Effector memory CD4-positive, alpha-beta T cell (primary cell): ENCODE measurements around the gene F2R.
"Not testable (repeated sequence)": the region's sequence is repeated elsewhere in the genome, so short reads cannot be mapped to it uniquely, and the experiment has no call there.

Source experiments
- DNase-seq, 3 donors: peaks; one replicate each; pipeline ENCODE4 v3.0.0-alpha.2; 2020
- H3K27ac ChIP-seq: 2 replicates; pipeline ENCODE4 v1.7.0; 2013; ENCODE audit warnings: mild to moderate bottlenecking, low read length, moderate library complexity; ENCODE audit not compliant: insufficient read depth, poor library complexity, severe bottlenecking
- H3K27me3 ChIP-seq: replicated peaks from 2 replicates; pipeline ENCODE4 v1.7.0; 2013; ENCODE audit warnings: mild to moderate bottlenecking, low read length; ENCODE audit not compliant: insufficient read depth, control insufficient read depth, poor library complexity, severe bottlenecking
- H3K36me3 ChIP-seq: 2 replicates; pipeline ENCODE4 v1.7.0; 2013; ENCODE audit warnings: mild to moderate bottlenecking, low read length, moderate library complexity; ENCODE audit not compliant: control insufficient read depth, insufficient read depth
- H3K4me1 ChIP-seq: 2 replicates; pipeline ENCODE4 v1.7.0; 2013; ENCODE audit warnings: low read length, mild to moderate bottlenecking; ENCODE audit not compliant: control insufficient read depth, insufficient read depth, poor library complexity, severe bottlenecking
- H3K4me3 ChIP-seq: 2 replicates; pipeline ENCODE4 v1.7.0; 2013; ENCODE audit warnings: low read length, low read depth, mild to moderate bottlenecking; ENCODE audit not compliant: insufficient read depth, poor library complexity, severe bottlenecking
- H3K9me3 ChIP-seq: 2 replicates; pipeline ENCODE4 v1.7.0; 2013; ENCODE audit warnings: mild to moderate bottlenecking, low read length, moderate library complexity; ENCODE audit not compliant: control insufficient read depth

F2R gene

GRCh38 chr5:76732405-76733048 is 16.6 kb downstream of the F2R start:
- H3K9me3 ChIP-seq, result no peaks in the 10 kb centered on the region
- no peaks in the 10 kb centered on the region for H3K4me1 ChIP-seq
- DNase-seq, result peak in 1 of 3 donors; percentile 14
- no peaks in the 10 kb centered on the region for H3K27me3 ChIP-seq
- H3K36me3 ChIP-seq, result no peaks in the 10 kb centered on the region
- H3K27ac ChIP-seq, result peak overlapping the region; percentile 30
- no peak overlapping the region for H3K4me3 ChIP-seq

GRCh38 chr5:76733049-76733417 is 17.1 kb downstream of the F2R start:
- no peaks in the 10 kb centered on the region for H3K36me3 ChIP-seq
- H3K4me1 ChIP-seq, result peaks cover 2% of the 10 kb centered on the region
- H3K4me3 ChIP-seq, result no peak overlapping the region
- peak; percentile 34 to 59 (median 48) for DNase-seq
- no peaks in the 10 kb centered on the region for H3K27me3 ChIP-seq
- peak overlapping the region; percentile 30 for H3K27ac ChIP-seq
- H3K9me3 ChIP-seq, result no peaks in the 10 kb centered on the region

GRCh38 chr5:76735762-76736545 is 20.0 kb downstream of the F2R start:
- DNase-seq, result no peak
- H3K27ac ChIP-seq, result no peak overlapping the region
- no peaks in the 10 kb centered on the region for H3K27me3 ChIP-seq
- peaks cover 7% of the 10 kb centered on the region for H3K4me1 ChIP-seq
- H3K4me3 ChIP-seq, result no peak overlapping the region
- no peaks in the 10 kb centered on the region for H3K9me3 ChIP-seq
- no peaks in the 10 kb centered on the region for H3K36me3 ChIP-seq

- no peak for DNase-seq
- Histone ChIP-seq H3K4me1 (peaks cover 7% of the 10 kb centered on the region), H3K4me3 (no peak overlapping the region), H3K27ac (no peak overlapping the region), H3K27me3 (no peaks in the 10 kb centered on the region), H3K9me3 (no peaks in the 10 kb centered on the region), H3K36me3 (no peaks in the 10 kb centered on the region)
These were observed 21.0 kb downstream of the F2R start for GRCh38 chr5:76736679-76737556.

- Histone ChIP-seq H3K27ac (peak overlapping the region; percentile 29), H3K36me3 (no peaks in the 10 kb centered on the region), H3K4me1 (peaks cover 7% of the 10 kb centered on the region), H3K27me3 (no peaks in the 10 kb centered on the region), H3K4me3 (no peak overlapping the region), H3K9me3 (no peaks in the 10 kb centered on the region)
- no peak for DNase-seq
These were observed 21.9 kb downstream of the F2R start for GRCh38 chr5:76737846-76738245.

GRCh38 chr5:76741506-76741905 is 25.6 kb downstream of the F2R start:
- H3K9me3 ChIP-seq, H3K27ac ChIP-seq, DNase-seq, H3K4me1 ChIP-seq, H3K36me3 ChIP-seq, H3K4me3 ChIP-seq, H3K27me3 ChIP-seq: not testable (repeated sequence)

GRCh38 chr5:76742583-76742982 is 26.7 kb downstream of the F2R start:
- H3K27me3 ChIP-seq, result no peaks in the 10 kb centered on the region
- peaks cover 7% of the 10 kb centered on the region for H3K4me1 ChIP-seq
- no peak overlapping the region for H3K4me3 ChIP-seq
- H3K36me3 ChIP-seq, result no peaks in the 10 kb centered on the region
- no peak overlapping the region for H3K27ac ChIP-seq
- no peak for DNase-seq
- no peaks in the 10 kb centered on the region for H3K9me3 ChIP-seq

- no peak for DNase-seq
- Histone ChIP-seq H3K27me3 (no peaks in the 10 kb centered on the region), H3K4me3 (no peak overlapping the region), H3K27ac (no peak overlapping the region), H3K36me3 (no peaks in the 10 kb centered on the region), H3K9me3 (no peaks in the 10 kb centered on the region), H3K4me1 (no peaks in the 10 kb centered on the region)
These were observed 28.7 kb downstream of the F2R start for GRCh38 chr5:76744632-76745031.

GRCh38 chr5:76745670-76746069 is 29.7 kb downstream of the F2R start:
- DNase-seq, result no peak
- H3K27me3 ChIP-seq, result no peaks in the 10 kb centered on the region
- H3K36me3 ChIP-seq, result no peaks in the 10 kb centered on the region

GRCh38 chr5:76746677-76747076 is 30.8 kb downstream of the F2R start:
- no peaks in the 10 kb centered on the region for H3K27me3 ChIP-seq
- H3K36me3 ChIP-seq, result no peaks in the 10 kb centered on the region
- no peaks in the 10 kb centered on the region for H3K4me1 ChIP-seq
- no peak for DNase-seq
- H3K9me3 ChIP-seq, result no peaks in the 10 kb centered on the region
- H3K4me3 ChIP-seq, result no peak overlapping the region
- H3K27ac ChIP-seq, result no peak overlapping the region

More at GRCh38 chr5:76745670-76746069, 29.7 kb downstream of the F2R start:
- Histone ChIP-seq H3K27ac (no peak overlapping the region), H3K9me3 (no peaks in the 10 kb centered on the region), H3K4me1 (no peaks in the 10 kb centered on the region), H3K4me3 (no peak overlapping the region)
